ENCODE results near the gene SAYSD1.

DNA sequence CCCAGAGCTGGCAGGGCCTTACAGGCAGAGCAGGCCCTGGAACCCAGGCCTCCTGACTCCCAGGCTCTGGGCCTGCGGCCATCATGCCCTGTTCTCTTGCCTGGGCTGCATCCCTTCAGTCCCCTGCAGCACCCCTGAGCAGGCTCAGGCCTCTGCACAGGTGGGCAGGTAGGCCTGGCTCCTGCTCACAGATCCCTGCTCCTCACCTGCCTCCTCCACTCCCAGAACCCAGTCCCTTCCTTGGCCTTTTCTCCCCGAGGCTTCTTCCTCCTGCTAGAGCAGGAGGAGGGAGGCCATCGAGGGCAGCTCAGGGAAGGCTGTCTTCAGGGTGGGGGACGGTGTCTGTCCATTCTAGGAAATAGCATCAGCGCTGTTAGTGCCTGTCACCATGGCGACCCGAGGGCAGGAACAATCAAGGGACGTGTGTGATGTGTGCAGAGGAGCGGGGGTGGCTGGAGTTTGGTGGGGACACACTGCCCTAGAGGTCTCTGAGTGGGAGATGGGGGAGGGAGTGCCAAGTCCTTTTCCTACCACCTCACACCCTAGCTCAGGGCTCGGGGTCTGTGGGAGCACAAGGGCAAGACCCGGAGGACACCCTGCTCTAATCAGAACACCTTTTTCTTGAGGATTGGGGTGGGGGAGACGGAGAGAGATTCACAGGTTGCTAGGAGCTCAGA is 39.8 kb downstream of the SAYSD1 start:
- TF ChIP-seq, protein P1, sequence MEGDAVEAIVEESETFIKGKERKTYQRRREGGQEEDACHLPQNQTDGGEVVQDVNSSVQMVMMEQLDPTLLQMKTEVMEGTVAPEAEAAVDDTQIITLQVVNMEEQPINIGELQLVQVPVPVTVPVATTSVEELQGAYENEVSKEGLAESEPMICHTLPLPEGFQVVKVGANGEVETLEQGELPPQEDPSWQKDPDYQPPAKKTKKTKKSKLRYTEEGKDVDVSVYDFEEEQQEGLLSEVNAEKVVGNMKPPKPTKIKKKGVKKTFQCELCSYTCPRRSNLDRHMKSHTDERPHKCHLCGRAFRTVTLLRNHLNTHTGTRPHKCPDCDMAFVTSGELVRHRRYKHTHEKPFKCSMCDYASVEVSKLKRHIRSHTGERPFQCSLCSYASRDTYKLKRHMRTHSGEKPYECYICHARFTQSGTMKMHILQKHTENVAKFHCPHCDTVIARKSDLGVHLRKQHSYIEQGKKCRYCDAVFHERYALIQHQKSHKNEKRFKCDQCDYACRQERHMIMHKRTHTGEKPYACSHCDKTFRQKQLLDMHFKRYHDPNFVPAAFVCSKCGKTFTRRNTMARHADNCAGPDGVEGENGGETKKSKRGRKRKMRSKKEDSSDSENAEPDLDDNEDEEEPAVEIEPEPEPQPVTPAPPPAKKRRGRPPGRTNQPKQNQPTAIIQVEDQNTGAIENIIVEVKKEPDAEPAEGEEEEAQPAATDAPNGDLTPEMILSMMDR (IDR thresholded peaks at IDR 0.05; ENCODE audit: low read depth, low read length, poor library complexity, severe bottlenecking): no peak
- no peak for TF ChIP-seq EZH2phosphoT487 (IDR thresholded peaks at IDR 0.05; ENCODE audit: borderline replicate concordance, low read length)
